Stimulated activated CD4-positive, alpha-beta T cell treated with anti-CD3 and anti-CD28 coated beads, Interleukin-12 subunit alpha, Interleukin-12 subunit beta, amount 100 ng/mL, for 24 hours (primary cell): ENCODE measurements around the gene ANGPTL2.
"Not testable (repeated sequence)": the region's sequence is repeated elsewhere in the genome, so short reads cannot be mapped to it uniquely, and the experiment has no call there.

ENCODE experiments used
- DNase-seq, 2 experiments: peaks; one replicate each; pipeline ENCODE4 v3.0.0-alpha.2; 2020; ENCODE audit warnings: low read depth in 2 of 2

Gene ANGPTL2

DNA sequence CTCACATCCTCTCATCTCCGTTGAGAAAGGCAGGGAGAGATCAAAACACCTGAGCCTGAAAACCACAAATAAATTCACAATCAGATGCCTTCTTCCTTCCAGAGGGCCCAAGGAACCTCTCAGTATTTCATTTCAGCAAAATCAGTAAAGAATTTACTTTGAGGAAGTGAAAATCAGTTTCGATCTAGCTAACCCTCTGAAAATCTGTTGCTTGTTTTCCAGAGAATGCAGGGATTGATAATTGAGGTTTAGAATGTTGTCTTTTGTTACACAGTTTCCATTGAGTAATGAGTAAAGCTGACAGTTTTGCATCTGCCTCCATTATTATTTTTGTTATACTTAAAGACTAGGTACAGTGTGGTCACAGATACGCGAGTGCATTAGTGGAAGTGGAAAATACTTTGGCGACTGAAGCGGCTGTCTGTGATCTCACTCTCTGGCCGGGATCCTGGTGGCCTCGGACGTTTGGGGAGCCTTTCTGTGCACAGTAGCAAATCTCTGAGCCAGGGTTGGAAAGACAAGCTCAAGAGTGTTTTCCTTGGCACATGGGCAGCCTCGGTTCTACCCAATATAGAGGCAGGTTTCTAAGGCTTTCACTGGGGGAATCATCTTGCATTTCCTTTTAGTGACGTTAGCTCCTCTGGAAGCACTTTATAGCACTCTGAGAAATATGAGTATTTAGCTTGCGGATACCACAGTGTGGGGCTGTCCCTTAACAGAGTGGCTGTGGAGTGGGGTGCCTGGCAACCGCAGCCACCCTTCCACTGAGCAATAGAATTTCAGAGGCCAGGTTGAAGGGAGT is 32.2 kb upstream of the ANGPTL2 start:
- no peak for DNase-seq

- no peak for DNase-seq
Observed at GRCh38 chr9:127154003-127154389, 31.6 kb upstream of the ANGPTL2 start.

- DNase-seq = no peak
Observed at GRCh38 chr9:127153501-127153900, 31.1 kb upstream of the ANGPTL2 start.

GRCh38 chr9:127149463-127150390 is 27.3 kb upstream of the ANGPTL2 start:
- no peak for DNase-seq

GRCh38 chr9:127149010-127149409 is 26.6 kb upstream of the ANGPTL2 start:
- no peak for DNase-seq

DNA sequence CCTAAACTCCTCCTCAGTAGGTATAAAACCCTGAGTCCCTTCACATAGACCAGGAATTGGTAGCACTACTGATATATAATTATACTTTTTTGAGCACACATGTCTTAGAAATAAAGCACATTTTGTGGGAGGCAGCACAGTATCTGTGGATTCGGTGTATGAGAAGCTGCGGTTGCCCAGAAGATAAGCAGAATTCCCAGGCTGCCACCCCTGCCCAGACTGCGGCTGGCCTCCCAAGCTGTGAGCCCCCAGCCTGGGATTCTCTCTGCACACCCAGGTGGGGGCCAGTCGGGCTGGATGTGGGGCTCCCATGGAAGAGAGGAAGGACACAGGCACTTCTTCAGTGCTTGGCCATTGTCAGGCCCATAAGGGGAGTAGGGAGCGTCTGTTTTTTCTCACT is 25.6 kb upstream of the ANGPTL2 start:
- DNase-seq = no peak

DNA sequence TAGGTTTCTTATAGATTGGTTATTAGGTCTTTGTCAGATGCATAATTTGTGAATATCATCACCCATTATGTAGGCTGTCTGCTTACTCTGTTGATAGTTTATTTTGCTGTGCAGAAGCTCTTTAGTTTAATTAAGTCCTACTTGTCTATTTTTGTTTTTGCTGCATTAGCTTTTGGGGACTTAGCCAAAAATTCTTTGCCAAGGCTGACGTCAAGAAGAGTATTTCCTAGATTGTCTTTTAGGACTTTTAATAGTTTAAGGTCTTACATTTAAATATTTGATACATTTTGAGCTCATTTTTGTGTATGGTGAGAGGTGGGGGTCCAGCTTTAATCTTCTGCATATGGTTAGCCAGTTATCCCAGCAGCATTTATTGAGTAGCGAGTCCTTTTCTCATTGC is 24.8 kb upstream of the ANGPTL2 start:
- DNase-seq = no peak

DNA sequence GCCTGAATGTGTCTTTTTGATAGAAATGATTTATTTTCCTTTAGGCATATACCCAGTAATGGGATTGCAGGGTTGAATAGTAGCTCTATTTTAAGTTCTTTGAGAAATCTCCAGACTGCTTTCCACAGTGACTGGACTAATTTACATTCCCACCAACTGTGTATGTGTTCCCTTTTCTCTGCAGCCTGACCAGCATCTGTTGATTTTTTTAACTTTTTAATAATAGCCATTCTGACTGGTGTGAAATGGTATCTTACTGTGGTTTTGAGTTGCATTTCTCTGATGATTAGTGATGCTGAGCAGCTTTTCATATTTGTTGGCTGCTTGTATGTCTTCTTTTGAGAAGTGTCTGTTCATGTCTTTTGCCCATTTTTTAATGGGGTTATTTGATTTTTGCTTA is 24.4 kb upstream of the ANGPTL2 start:
- not testable (repeated sequence) for DNase-seq

- no peak for DNase-seq
Observed at GRCh38 chr9:127144670-127145445, 22.4 kb upstream of the ANGPTL2 start.

DNA sequence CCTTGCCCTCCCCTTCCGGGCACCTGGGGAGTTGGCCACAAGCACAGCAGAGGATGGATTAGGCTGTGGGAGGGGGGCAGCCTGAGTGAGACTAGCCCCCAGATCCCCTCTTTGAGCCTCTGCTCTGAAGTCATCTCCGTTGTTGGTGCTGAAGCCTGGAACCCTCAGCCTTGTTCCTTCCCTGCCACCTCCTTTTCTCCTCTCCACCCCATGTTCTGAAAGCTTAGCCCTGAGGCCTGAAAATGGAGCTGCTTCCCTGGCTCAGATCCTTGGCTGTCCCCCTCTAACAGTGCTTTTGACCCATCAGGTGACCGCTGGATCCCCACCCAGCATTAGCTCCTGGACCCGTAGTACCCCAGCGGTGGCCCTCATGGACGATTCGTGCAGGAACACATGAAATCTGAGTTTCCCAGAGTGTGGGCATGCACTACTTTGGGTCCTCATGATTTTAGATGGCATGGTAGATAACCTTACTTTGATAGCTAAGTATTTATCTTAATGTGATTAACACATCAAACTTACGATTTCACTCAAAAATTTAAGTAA is 21.6 kb upstream of the ANGPTL2 start:
- DNase-seq = no peak

DNA sequence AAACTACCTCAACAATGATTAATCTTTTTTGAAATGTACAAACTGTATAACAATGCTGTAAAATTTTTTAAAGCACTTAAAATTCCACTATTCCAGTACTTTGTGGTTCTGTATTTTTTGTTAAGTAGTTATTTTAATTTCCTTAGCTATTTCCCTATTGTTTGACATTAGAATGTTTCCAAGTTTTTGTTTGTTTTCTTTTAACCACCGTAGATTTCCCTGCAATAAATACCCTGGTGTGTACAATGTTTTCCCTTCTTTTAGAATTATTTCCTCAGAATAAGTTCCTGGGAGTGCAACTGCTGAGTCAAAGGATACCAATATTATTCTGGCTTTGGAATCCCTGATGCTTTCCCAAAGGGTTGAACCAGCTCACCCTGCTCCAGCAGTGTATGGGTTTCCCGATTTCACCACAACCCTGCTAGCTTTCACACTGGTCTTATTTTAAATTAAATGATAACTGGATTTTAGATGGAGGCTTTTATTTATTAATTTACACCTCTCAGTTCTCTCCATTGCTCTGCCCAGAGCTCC is 20.6 kb upstream of the ANGPTL2 start:
- DNase-seq = no peak

DNA sequence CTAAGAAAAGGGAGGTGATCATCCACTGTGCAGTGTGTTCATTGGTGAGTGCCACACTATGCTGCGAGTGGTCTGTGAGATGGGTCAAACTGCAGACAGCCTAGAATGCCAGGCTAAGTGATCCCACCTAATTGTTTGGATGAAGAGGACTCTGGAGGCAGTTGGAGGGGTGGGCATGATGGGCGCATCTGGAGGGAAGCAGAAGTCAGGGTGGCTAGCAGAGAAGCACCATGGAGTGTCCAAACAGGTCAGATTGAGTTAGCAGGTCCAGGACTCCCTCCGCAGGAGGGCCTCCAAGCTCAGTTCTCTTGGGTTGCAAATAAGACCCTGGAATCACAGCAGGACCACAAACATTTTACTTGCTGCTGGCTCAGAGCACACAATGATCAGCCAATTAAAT is 19.9 kb upstream of the ANGPTL2 start:
- no peak for DNase-seq

- DNase-seq = no peak
Observed at GRCh38 chr9:127140842-127141675, 18.6 kb upstream of the ANGPTL2 start.

DNA sequence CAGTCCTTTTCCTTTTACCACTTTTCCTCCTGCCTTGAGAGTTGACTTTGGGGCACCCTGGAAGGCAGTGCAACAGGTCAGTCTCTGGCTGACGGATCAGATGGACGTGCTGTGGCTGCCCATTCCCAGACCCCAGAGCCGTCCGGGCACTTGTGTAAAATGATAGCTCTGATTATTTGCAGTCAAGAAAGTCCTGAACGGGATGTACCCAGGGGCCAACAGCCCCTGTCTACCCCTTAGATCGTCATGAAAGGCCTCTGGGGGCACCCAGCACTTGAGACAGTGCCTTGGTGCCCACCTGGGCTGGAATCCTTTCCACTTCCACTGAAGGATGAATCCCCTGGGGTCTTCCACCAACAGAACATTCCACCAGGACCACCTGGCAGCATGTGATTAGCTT is 17.7 kb upstream of the ANGPTL2 start:
- DNase-seq = no peak

DNA sequence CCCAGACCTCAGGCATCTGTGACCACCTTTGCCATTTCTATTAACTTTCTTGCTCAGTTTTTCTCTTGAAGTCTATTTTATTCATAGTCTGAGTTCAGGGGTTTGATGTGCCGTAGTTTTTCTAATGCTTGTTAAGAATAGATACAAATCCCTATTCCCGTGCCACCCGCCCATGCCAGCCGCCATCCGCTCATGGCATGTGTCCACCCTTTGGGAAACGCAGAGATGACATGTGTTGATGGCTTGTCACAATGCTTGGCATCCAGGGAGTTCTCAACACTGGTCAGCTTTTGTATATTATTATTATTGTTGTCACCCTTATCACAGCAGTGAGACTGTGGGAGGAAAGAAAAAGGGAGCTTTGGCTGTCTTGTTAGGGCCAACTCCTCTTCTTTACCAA is 17.3 kb upstream of the ANGPTL2 start:
- no peak for DNase-seq

GRCh38 chr9:127139071-127139731 is 16.8 kb upstream of the ANGPTL2 start:
- DNase-seq = no peak

DNA sequence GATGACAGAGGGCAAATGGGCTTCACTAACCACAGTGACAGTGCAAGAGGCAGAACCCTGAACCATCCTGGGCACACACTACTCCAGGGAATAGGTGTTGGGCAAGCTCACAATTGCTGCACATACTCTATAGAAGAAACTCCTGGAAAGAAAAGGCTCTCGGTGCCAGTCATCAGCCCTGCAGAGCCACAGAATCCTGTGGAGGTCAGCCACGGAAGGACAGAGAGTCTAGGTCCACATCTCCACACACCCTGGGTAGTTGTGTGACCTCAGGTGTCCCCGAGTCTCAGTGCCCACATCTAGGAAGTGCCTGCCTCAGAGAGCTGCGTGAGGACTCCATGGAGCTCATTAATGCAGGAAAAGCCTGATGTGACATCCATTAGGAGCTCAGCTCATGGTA is 16.0 kb upstream of the ANGPTL2 start:
- no peak for DNase-seq

GRCh38 chr9:127137640-127138360 is 15.4 kb upstream of the ANGPTL2 start:
- no peak for DNase-seq

GRCh38 chr9:127136880-127137639 is 14.6 kb upstream of the ANGPTL2 start:
- DNase-seq = no peak
